KMS-11 (cell line): ENCODE measurements around the gene EML1.

Experiments
- H2AFZ ChIP-seq: fragments of 200-600 bp; sonication (generic); 2 replicates; pipeline ENCODE4 v1.6.1; 2016; ENCODE audit warnings: antibody characterized with exemption, mixed run types, low read depth
- H3K27ac ChIP-seq: fragments of 200-600 bp; sonication (generic); 2 replicates; pipeline ENCODE4 v1.6.1; 2016; ENCODE audit warnings: mild to moderate bottlenecking, mixed run types
- H3K27me3 ChIP-seq: fragments of 200-600 bp; sonication (generic); 2 replicates; pipeline ENCODE4 v1.6.1; 2017; ENCODE audit warnings: mild to moderate bottlenecking, low read depth, mixed run types, moderate library complexity; ENCODE audit not compliant: insufficient read depth
- H3K36me3 ChIP-seq: fragments of 200-600 bp; sonication (generic); 2 replicates; pipeline ENCODE4 v1.6.1; 2017; ENCODE audit warnings: mild to moderate bottlenecking, mixed run types; ENCODE audit not compliant: insufficient read depth
- H3K4me1 ChIP-seq: fragments of 200-600 bp; sonication (generic); 2 replicates; pipeline ENCODE4 v1.6.1; 2016; ENCODE audit warnings: mild to moderate bottlenecking, low read depth, mixed run types; ENCODE audit not compliant: poor library complexity, severe bottlenecking
- H3K4me2 ChIP-seq: fragments of 200-600 bp; sonication (generic); 2 replicates; pipeline ENCODE4 v1.7.0; 2016; ENCODE audit warnings: mild to moderate bottlenecking, mixed run types
- H3K4me3 ChIP-seq: fragments of 200-600 bp; sonication (generic); IDR thresholded peaks from 2 replicates; pipeline ENCODE4 v1.6.1; 2017; ENCODE audit warnings: low read depth, low read length, mixed read lengths; ENCODE audit not compliant: insufficient read depth
- H3K79me2 ChIP-seq: fragments of 200-600 bp; sonication (generic); 2 replicates; pipeline ENCODE4 v1.6.1; 2016; ENCODE audit warnings: low read depth, mixed run types; ENCODE audit not compliant: insufficient read depth
- H3K9ac ChIP-seq: fragments of 200-600 bp; sonication (generic); 2 replicates; pipeline ENCODE4 v1.6.1; 2016; ENCODE audit warnings: mild to moderate bottlenecking, mixed run types
- H4K20me1 ChIP-seq: fragments of 200-600 bp; sonication (generic); 2 replicates; pipeline ENCODE4 v1.6.1; 2016; ENCODE audit warnings: mild to moderate bottlenecking, mixed run types; ENCODE audit not compliant: insufficient read depth
- TF ChIP-seq, protein P1 (sequence below): fragments of 200-600 bp; sonication (generic); conservative IDR thresholded peaks from 2 replicates; pipeline ENCODE4 v1.6.1; 2017; ENCODE audit warnings: low read depth, mild to moderate bottlenecking, antibody characterized with exemption, low read length, moderate library complexity, mixed read lengths

Gene EML1

GRCh38 chr14:99879401-99880295 lies 86.4 kb downstream of the EML1 start:
- no peaks in the 10 kb centered on the region for H3K27me3 ChIP-seq
- H3K9ac ChIP-seq, result no peak overlapping the region
- H2AFZ ChIP-seq, result no peak overlapping the region
- H3K27ac ChIP-seq, result no peak overlapping the region
- no peaks in the 10 kb centered on the region for H3K79me2 ChIP-seq
- H3K4me3 ChIP-seq, result no peak overlapping the region
- no peak overlapping the region for H3K4me2 ChIP-seq
- peaks cover 30% of the 10 kb centered on the region for H3K4me1 ChIP-seq
- H3K36me3 ChIP-seq, result no peaks in the 10 kb centered on the region
- no peaks in the 10 kb centered on the region for H4K20me1 ChIP-seq
- TF ChIP-seq, protein P1, sequence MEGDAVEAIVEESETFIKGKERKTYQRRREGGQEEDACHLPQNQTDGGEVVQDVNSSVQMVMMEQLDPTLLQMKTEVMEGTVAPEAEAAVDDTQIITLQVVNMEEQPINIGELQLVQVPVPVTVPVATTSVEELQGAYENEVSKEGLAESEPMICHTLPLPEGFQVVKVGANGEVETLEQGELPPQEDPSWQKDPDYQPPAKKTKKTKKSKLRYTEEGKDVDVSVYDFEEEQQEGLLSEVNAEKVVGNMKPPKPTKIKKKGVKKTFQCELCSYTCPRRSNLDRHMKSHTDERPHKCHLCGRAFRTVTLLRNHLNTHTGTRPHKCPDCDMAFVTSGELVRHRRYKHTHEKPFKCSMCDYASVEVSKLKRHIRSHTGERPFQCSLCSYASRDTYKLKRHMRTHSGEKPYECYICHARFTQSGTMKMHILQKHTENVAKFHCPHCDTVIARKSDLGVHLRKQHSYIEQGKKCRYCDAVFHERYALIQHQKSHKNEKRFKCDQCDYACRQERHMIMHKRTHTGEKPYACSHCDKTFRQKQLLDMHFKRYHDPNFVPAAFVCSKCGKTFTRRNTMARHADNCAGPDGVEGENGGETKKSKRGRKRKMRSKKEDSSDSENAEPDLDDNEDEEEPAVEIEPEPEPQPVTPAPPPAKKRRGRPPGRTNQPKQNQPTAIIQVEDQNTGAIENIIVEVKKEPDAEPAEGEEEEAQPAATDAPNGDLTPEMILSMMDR, result no peak

GRCh38 chr14:99880651-99881420 lies 87.6 kb downstream of the EML1 start:
- Histone ChIP-seq H3K27me3 (no peaks in the 10 kb centered on the region), H3K4me3 (no peak overlapping the region), H4K20me1 (no peaks in the 10 kb centered on the region), H3K9ac (no peak overlapping the region), H3K27ac (no peak overlapping the region), H3K36me3 (no peaks in the 10 kb centered on the region), H3K4me2 (no peak overlapping the region), H2AFZ (no peak overlapping the region), H3K79me2 (no peaks in the 10 kb centered on the region), H3K4me1 (peaks cover 36% of the 10 kb centered on the region)
- TF ChIP-seq, protein P1, result no peak

DNA sequence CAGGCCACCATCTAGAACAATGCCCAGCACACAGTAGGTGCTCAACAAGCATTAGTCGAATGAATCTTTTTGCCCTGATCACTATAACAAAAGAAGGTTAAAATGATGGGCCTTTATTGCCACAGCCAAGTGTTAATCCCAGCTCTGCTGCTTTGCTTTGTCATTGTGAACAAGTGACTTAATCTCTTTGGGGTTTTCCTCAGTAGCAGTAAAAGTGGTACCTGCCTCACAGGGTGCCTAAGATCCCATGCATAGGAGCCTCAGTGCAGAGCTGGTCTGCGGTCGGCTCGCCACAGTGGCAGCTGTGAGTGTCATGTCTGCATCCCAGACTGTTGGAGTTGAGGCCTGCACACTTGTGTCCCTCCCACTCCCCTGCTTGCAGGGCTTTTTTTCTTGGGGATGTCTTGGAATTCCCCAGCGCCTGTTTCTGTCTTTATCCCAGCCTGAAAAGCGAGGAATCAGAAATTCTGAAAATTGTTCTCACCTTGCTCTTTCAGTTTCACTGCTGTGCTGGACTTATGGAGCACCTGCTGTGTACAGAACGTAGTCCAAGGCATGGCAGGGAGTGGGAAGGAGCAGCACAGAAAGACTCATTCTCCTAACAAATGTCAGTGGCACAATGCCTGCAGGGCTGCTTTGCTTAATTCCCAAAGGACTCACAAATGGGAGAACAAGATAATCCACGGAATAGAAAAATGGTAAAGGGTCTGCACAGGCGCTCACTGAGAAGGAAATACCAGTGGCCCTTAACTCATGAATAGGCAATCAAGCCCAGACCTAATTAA lies 90.8 kb downstream of the EML1 start:
- Histone ChIP-seq H3K79me2 (no peaks in the 10 kb centered on the region), H3K9ac (no peak overlapping the region; the same call in 1 of the 2 replicates), H3K4me1 (peaks cover 36% of the 10 kb centered on the region), H2AFZ (no peak overlapping the region), H3K4me3 (no peak overlapping the region), H3K27me3 (no peaks in the 10 kb centered on the region), H3K27ac (peak overlapping the region; percentile 48; the same call in 1 of the 2 replicates), H4K20me1 (no peaks in the 10 kb centered on the region), H3K4me2 (peak overlapping the region; percentile 31; the same call in 1 of the 2 replicates), H3K36me3 (no peaks in the 10 kb centered on the region)
- TF ChIP-seq, protein P1, result no peak

DNA sequence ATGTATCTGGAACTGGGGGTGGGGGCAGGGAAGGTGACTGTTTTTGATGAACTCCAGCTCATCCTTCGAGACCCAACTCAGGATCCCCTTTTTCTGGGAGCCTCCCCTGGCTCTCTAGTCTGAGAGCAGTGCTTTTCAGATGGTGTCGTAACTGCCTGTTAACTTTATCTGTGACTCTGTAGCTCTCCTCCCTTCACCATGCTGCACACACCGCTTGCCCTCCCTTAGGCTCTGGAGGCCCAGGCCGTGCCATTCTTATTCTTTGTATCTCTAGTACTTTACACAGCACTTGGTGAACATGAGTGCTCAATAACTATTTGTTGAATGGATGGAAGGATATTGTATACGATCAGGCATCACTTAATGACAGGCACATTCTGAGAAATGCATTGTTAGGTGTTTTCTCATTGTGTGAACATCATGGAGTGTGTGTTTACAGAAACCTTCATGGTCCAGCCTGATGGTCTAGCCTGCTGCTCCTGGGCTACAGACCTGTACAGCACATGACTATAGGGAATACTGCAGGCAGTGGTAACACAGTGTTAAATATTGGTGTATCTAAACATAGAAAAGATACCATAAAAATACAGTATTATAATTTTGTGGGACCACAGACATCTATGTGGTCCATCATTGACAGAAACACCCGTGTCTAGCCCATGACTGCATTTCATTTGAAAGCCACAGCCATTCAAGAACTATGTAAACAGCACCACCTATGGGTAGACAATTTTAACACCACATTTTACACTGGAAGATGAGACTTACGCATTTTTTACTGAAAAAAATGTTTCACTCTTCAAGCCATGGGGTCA lies 91.8 kb downstream of the EML1 start:
- Histone ChIP-seq H3K4me3 (no peak overlapping the region), H3K4me1 (peaks cover 36% of the 10 kb centered on the region), H3K79me2 (no peaks in the 10 kb centered on the region), H3K27ac (no peak overlapping the region), H3K4me2 (no peak overlapping the region), H2AFZ (no peak overlapping the region), H3K36me3 (no peaks in the 10 kb centered on the region), H3K9ac (no peak overlapping the region), H4K20me1 (no peaks in the 10 kb centered on the region), H3K27me3 (no peaks in the 10 kb centered on the region)
- TF ChIP-seq, protein P1, result peak; percentile 82
